ENCODE data around the gene CACNA1I.

The CACNA1I gene

GRCh38 chr22:39652990-39653786 lies 82.6 kb downstream of the CACNA1I start:
- H3K4me3 ChIP-seq = no peak overlapping the region
- TF ChIP-seq FOXP2 (optimal IDR thresholded peaks at IDR 0.05; ENCODE audit: control extremely low read depth, extremely low read length, insufficient read depth) = no peak
- TF ChIP-seq POLR2AphosphoS5 (IDR thresholded peaks at IDR 0.05; ENCODE audit: borderline replicate concordance, low read depth, low read length) = no peak
- no peak for TF ChIP-seq EZH2 (IDR thresholded peaks at IDR 0.05)
- no peaks in the 10 kb centered on the region; the same call in 1 of the 2 replicates for H3K36me3 ChIP-seq (ENCODE audit: insufficient read depth, low read length)
- H3K9ac ChIP-seq (ENCODE audit: insufficient read length) = no peak overlapping the region
- DNase-seq (ENCODE audit: low read depth, low spot score) = no peak
- H3K9me3 ChIP-seq (ENCODE audit: low read depth, low read length) = no peaks in the 10 kb centered on the region
- H3K27ac ChIP-seq = no peak overlapping the region

GRCh38 chr22:39653787-39654077 lies 83.2 kb downstream of the CACNA1I start:
- H3K27ac ChIP-seq = no peak overlapping the region
- no peak for DNase-seq (ENCODE audit: low read depth, low spot score)
- TF ChIP-seq FOXP2 (optimal IDR thresholded peaks at IDR 0.05; ENCODE audit: control extremely low read depth, extremely low read length, insufficient read depth) (no peak), POLR2AphosphoS5 (IDR thresholded peaks at IDR 0.05; ENCODE audit: borderline replicate concordance, low read depth, low read length) (no peak), EZH2 (IDR thresholded peaks at IDR 0.05) (no peak)

DNA sequence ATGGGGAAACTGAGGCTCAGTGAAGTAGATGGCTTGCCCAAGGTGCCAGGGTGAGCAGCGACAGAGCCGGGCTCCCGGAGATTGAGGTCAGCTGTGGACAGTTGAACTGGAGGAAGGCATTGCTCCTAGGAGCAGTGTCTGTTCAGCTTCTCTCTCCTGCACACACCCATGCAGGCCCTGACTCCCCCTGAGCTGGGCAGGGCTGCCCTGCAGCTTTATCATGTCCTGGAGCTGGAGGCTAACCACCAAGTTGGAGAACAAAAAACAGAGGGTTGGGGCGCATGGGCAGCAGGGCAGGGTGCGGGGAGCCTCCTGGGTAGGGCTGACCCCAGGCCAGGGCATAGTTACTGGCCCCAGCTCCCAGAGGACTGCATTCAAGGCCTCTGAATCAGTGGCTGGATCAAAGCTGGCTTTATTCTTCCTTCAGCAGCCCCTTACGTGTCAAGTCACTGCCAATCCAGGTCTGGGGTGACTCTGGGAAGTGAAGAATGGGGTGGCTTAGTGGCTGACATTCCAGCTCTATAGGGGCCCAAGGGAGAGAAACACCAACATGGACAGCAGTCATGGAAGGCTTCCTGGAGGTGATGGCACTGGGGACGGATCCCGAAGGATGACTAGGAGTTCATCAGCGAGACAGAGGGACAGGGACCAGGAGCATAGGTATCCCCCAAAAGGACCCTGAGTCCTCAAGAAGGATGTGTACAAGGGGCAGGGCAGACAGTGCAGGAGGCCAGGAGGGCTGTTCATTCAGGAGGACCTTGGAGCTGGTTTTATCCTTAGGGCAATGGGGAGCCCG lies 83.8 kb downstream of the CACNA1I start:
- H3K9ac ChIP-seq (ENCODE audit: insufficient read length) = no peak overlapping the region
- TF ChIP-seq EZH2 (IDR thresholded peaks at IDR 0.05) = no peak
- no peak for TF ChIP-seq FOXP2 (optimal IDR thresholded peaks at IDR 0.05; ENCODE audit: control extremely low read depth, extremely low read length, insufficient read depth)
- TF ChIP-seq POLR2AphosphoS5 (IDR thresholded peaks at IDR 0.05; ENCODE audit: borderline replicate concordance, low read depth, low read length) = no peak
- no peaks in the 10 kb centered on the region for H3K9me3 ChIP-seq (ENCODE audit: low read depth, low read length)
- no peak overlapping the region for H3K4me3 ChIP-seq
- H3K36me3 ChIP-seq (ENCODE audit: insufficient read depth, low read length) = no peaks in the 10 kb centered on the region; the same call in 1 of the 2 replicates
- no peak overlapping the region for H3K27ac ChIP-seq
- no peak for DNase-seq (ENCODE audit: low read depth, low spot score)

More at GRCh38 chr22:39653787-39654077, 83.2 kb downstream of the CACNA1I start:
- H3K9me3 ChIP-seq (ENCODE audit: low read depth, low read length) = no peaks in the 10 kb centered on the region
- H3K9ac ChIP-seq (ENCODE audit: insufficient read length) = no peak overlapping the region
- no peaks in the 10 kb centered on the region; the same call in 1 of the 2 replicates for H3K36me3 ChIP-seq (ENCODE audit: insufficient read depth, low read length)
- no peak overlapping the region for H3K4me3 ChIP-seq

DNA sequence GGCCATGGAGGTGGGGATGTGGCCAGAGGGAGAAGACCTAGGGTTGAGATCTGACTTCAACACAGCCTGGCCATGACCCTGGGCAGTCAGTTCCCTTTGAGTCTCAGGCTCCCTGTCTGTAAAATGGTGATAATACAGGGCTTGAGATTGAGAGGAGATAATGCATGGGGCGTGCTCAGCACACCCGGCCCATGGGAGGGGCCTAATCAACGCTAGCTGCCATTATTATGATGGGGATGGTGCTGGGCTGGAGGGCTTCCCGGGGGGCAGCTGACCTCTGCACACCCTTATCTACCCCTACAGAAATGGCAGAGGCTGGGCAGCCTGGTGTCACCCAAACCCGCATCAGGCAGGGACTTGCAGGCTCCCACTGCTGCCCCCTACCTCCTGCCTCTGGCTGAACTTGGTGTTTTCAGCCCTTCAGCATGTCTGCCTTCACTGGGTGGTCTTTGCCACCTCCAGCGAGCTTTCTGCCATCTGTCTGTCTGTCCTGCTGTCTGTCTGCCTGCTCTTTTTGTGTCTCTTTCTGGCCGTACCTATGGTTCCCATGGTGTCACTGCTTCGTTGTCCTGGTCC lies 84.5 kb downstream of the CACNA1I start:
- Histone ChIP-seq H3K4me3 (no peak overlapping the region), H3K27ac (no peak overlapping the region), H3K36me3 (ENCODE audit: insufficient read depth, low read length) (peaks cover 3% of the 10 kb centered on the region; the same call in 1 of the 2 replicates), H3K9ac (ENCODE audit: insufficient read length) (no peak overlapping the region), H3K9me3 (ENCODE audit: low read depth, low read length) (no peaks in the 10 kb centered on the region)
- no peak for TF ChIP-seq POLR2AphosphoS5 (IDR thresholded peaks at IDR 0.05; ENCODE audit: borderline replicate concordance, low read depth, low read length)
- no peak for TF ChIP-seq FOXP2 (optimal IDR thresholded peaks at IDR 0.05; ENCODE audit: control extremely low read depth, extremely low read length, insufficient read depth)
- TF ChIP-seq EZH2 (IDR thresholded peaks at IDR 0.05) = no peak
- no peak for DNase-seq (ENCODE audit: low read depth, low spot score)

- Histone ChIP-seq H3K36me3 (ENCODE audit: insufficient read depth, low read length) (peaks cover 10% of the 10 kb centered on the region; the same call in 1 of the 2 replicates), H3K9ac (ENCODE audit: insufficient read length) (no peak overlapping the region), H3K9me3 (ENCODE audit: low read depth, low read length) (no peaks in the 10 kb centered on the region), H3K4me3 (no peak overlapping the region), H3K27ac (no peak overlapping the region)
- TF ChIP-seq EZH2 (IDR thresholded peaks at IDR 0.05) = no peak
- no peak for TF ChIP-seq FOXP2 (optimal IDR thresholded peaks at IDR 0.05; ENCODE audit: control extremely low read depth, extremely low read length, insufficient read depth)
- TF ChIP-seq POLR2AphosphoS5 (IDR thresholded peaks at IDR 0.05; ENCODE audit: borderline replicate concordance, low read depth, low read length) = no peak
- DNase-seq (ENCODE audit: low read depth, low spot score) = no peak
These were observed 85.3 kb downstream of the CACNA1I start for GRCh38 chr22:39655831-39656230.

- no peak for TF ChIP-seq FOXP2 (optimal IDR thresholded peaks at IDR 0.05; ENCODE audit: control extremely low read depth, extremely low read length, insufficient read depth)
- TF ChIP-seq EZH2 (IDR thresholded peaks at IDR 0.05) = no peak
- no peak for TF ChIP-seq POLR2AphosphoS5 (IDR thresholded peaks at IDR 0.05; ENCODE audit: borderline replicate concordance, low read depth, low read length)
- Histone ChIP-seq H3K27ac (no peak overlapping the region), H3K36me3 (ENCODE audit: insufficient read depth, low read length) (peaks cover 19% of the 10 kb centered on the region; the same call in 1 of the 2 replicates), H3K9ac (ENCODE audit: insufficient read length) (no peak overlapping the region), H3K9me3 (ENCODE audit: low read depth, low read length) (no peaks in the 10 kb centered on the region), H3K4me3 (no peak overlapping the region)
- no peak for DNase-seq (ENCODE audit: low read depth, low spot score)
These were observed 86.2 kb downstream of the CACNA1I start for GRCh38 chr22:39656495-39657490.

- no peak overlapping the region for H3K4me3 ChIP-seq
- DNase-seq (ENCODE audit: low read depth, low spot score) = no peak
- H3K36me3 ChIP-seq (ENCODE audit: insufficient read depth, low read length) = peaks cover 19% of the 10 kb centered on the region; the same call in 1 of the 2 replicates
- TF ChIP-seq FOXP2 (optimal IDR thresholded peaks at IDR 0.05; ENCODE audit: control extremely low read depth, extremely low read length, insufficient read depth) (no peak), POLR2AphosphoS5 (IDR thresholded peaks at IDR 0.05; ENCODE audit: borderline replicate concordance, low read depth, low read length) (no peak), EZH2 (IDR thresholded peaks at IDR 0.05) (no peak)
- H3K27ac ChIP-seq = no peak overlapping the region
- H3K9ac ChIP-seq (ENCODE audit: insufficient read length) = no peak overlapping the region
- no peaks in the 10 kb centered on the region for H3K9me3 ChIP-seq (ENCODE audit: low read depth, low read length)
These were observed 87.8 kb downstream of the CACNA1I start for GRCh38 chr22:39658367-39658766.

Data from SK-N-MC (cell line).